Ascending aorta (tissue), 2 donors: ENCODE measurements around the gene AKR1C3. TPM values are rescaled to one million over a fixed set of nuclear protein-coding genes. Genes with fewer than 3 reads are reported as not detected.

Experiments used
- DNase-seq, 2 donors: peaks; one replicate each; pipeline ENCODE4 v3.0.0-alpha.2; 2019; ENCODE audit warnings: low spot score in 2 of 2
- H3K27ac ChIP-seq, 2 donors: fragments of 200-600 bp; sonication (generic); one replicate each; pipeline ENCODE4 v1.5.1; 2016 to 2017; ENCODE audit warnings: mild to moderate bottlenecking in 1 of 2
- H3K27me3 ChIP-seq: fragments of 200-600 bp; sonication (generic); one replicate; pipeline ENCODE4 v1.5.1; 2017
- H3K36me3 ChIP-seq, 2 donors: fragments of 200-600 bp; sonication (generic); one replicate each; pipeline ENCODE4 v1.5.1; 2016
- H3K4me1 ChIP-seq, 2 donors: fragments of 200-600 bp; sonication (generic); one replicate each; pipeline ENCODE4 v1.5.1; 2016 to 2017; ENCODE audit warnings: mild to moderate bottlenecking in 1 of 2
- H3K4me3 ChIP-seq, 2 donors: fragments of 200-600 bp; sonication (generic); one replicate each; pipeline ENCODE4 v1.5.1; 2016 to 2017; ENCODE audit warnings: mild to moderate bottlenecking in 1 of 2
- H3K9me3 ChIP-seq, 2 donors: fragments of 200-600 bp; sonication (generic); one replicate each; pipeline ENCODE4 v1.5.1; 2016
- intact Hi-C: fragments of 100-400 bp; cut with DNase I; formaldehyde crosslinking; loops from one replicate; pipeline ENCODE4 v1.15.1; 2023
- total RNA-seq: library from RNA; depleted of rRNA; stranded (reverse); fragments of >200 nt; gene quantifications from one replicate; pipeline ENCODE4 v1.1.0, GENCODE V29; 2016
- TF ChIP-seq, protein P1 (sequence below), 3 experiments: fragments of 200-600 bp in 2 of 3; fragments of 450-650 bp in 1 of 3; sonication (generic) in 2 of 3; IDR thresholded peaks; one replicate each; pipeline ENCODE4 v1.5.1; 2016 to 2019; ENCODE audit warnings: antibody characterized with exemption in 3 of 3, mild to moderate bottlenecking in 1 of 3, moderate library complexity in 1 of 3

AKR1C3 gene
- total RNA-seq, 1 donor from 2014 or later = 64.4 TPM

DNA sequence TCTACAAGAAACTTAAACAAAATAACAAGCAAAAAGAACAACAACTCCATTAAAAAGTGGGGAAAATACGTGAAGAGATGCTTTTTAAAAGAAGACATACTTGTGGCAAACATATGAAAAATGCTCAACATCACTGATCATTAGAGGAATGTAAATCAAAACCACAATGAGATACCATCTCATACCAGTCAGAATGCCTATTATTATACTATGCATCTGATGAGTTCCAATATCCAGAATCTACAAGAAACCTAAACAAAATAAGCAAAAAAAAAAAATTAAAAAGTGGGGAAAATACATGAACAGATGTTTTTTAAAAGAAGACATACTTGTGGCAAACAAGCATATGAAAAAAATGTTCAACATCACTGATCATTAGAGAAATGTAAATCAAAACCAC, 29.6 kb upstream of the AKR1C3 start:
- no peak for DNase-seq
- H3K27ac ChIP-seq = no peak overlapping the region
- H3K4me3 ChIP-seq = no peak overlapping the region
- no peaks in the 10 kb centered on the region for H3K27me3 ChIP-seq
- TF ChIP-seq, protein P1, sequence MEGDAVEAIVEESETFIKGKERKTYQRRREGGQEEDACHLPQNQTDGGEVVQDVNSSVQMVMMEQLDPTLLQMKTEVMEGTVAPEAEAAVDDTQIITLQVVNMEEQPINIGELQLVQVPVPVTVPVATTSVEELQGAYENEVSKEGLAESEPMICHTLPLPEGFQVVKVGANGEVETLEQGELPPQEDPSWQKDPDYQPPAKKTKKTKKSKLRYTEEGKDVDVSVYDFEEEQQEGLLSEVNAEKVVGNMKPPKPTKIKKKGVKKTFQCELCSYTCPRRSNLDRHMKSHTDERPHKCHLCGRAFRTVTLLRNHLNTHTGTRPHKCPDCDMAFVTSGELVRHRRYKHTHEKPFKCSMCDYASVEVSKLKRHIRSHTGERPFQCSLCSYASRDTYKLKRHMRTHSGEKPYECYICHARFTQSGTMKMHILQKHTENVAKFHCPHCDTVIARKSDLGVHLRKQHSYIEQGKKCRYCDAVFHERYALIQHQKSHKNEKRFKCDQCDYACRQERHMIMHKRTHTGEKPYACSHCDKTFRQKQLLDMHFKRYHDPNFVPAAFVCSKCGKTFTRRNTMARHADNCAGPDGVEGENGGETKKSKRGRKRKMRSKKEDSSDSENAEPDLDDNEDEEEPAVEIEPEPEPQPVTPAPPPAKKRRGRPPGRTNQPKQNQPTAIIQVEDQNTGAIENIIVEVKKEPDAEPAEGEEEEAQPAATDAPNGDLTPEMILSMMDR (IDR thresholded peaks at IDR 0.05) = no peak
- no peaks in the 10 kb centered on the region for H3K36me3 ChIP-seq
- no peaks in the 10 kb centered on the region for H3K4me1 ChIP-seq
- intact Hi-C loops = no loop called here
- H3K9me3 ChIP-seq = no peaks in the 10 kb centered on the region

DNA sequence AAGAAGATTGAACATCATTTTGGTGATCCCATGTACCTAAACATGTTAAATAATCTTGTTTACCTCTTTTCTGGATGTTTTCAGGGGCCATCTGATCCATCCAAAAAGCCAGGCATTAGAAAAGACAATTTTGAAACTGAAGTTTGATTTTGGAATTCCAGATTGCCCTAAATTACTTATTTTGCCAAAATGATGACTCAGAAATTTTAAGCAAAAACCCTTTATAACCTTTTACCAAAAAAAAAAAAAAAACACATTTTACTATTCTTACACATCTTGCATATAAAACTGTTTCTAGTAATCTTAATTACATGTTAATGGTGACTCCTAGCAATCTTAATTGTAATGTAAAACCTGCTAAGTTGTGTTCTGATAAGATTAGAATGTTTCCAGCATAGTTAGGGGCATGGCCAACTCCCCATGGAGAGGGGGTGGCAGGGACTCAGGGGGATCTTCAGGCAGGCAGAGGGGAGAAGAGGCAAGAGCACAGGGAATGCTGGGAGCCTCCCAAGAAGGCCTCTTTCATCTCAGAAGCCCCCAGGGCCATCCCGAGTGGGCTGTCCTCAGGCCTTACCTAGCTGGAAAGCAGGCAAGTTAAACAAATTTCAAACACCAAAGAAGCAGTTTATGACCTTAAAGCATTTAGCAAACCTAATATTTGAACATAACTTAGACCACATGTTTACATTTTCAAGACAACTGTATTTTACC, 25.8 kb upstream of the AKR1C3 start:
- intact Hi-C loops = no loop called here

DNA sequence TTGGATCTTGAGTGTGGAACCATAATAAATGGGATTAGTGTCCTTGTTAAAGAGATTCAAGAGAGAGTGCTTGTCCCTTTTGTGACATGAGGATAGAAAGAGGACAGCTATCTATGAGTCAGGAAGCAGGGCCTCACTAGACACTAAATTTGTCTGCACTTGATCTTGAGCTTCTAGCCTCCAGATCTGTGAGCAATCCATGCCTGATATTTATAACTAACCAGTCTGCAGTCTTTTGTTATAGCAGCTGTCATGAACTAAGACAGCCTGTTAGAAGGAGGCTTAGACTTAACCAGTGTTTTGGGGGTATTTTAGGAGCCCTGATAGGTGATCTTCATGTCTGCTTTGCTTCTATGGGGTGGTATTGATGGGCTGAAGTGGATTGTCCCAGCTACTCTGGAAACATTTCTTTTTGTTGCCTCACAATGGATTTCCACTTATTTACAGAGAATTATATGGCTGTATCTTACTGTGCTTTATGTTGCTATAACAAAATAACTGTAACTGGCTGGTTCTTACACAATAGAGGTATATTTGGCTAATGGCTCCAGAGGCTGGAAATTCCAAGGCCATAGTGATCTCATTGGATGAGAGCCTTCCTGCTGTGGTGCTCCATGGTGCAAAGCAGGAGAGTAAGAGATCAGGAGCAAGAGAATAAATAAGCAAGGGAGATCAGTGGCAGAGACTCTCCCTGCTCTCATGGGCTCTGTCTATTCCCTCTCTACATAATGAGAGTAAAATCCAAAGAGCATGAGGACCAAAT, 23.4 kb upstream of the AKR1C3 start:
- TF ChIP-seq, protein P1 (IDR thresholded peaks at IDR 0.05) = no peak
- no peaks in the 10 kb centered on the region for H3K27me3 ChIP-seq
- DNase-seq = no peak
- peak overlapping the region in 1 of 2 donors; percentile 24 for H3K4me3 ChIP-seq
- H3K4me1 ChIP-seq = peaks cover 8 to 23% of the 10 kb centered on the region in 2 donors
- H3K36me3 ChIP-seq = no peaks in the 10 kb centered on the region
- peak overlapping the region; percentile 90 to 93 for H3K27ac ChIP-seq
- intact Hi-C loops = loop anchor here (1.0 to 10.0 kb wide), 5 partner anchors 23 to 1964 kb away; partner anchors contain the start of gene AKR1C3
- H3K9me3 ChIP-seq = no peaks in the 10 kb centered on the region

More for the DNA sequence above, 25.8 kb upstream of the AKR1C3 start:
- DNase-seq = no peak
- Histone ChIP-seq H3K4me3 (no peak overlapping the region), H3K4me1 (peaks cover 8 to 23% of the 10 kb centered on the region in 2 donors), H3K27me3 (no peaks in the 10 kb centered on the region), H3K9me3 (no peaks in the 10 kb centered on the region), H3K36me3 (no peaks in the 10 kb centered on the region), H3K27ac (no peak overlapping the region)
- TF ChIP-seq, protein P1 (IDR thresholded peaks at IDR 0.05) = no peak

DNA sequence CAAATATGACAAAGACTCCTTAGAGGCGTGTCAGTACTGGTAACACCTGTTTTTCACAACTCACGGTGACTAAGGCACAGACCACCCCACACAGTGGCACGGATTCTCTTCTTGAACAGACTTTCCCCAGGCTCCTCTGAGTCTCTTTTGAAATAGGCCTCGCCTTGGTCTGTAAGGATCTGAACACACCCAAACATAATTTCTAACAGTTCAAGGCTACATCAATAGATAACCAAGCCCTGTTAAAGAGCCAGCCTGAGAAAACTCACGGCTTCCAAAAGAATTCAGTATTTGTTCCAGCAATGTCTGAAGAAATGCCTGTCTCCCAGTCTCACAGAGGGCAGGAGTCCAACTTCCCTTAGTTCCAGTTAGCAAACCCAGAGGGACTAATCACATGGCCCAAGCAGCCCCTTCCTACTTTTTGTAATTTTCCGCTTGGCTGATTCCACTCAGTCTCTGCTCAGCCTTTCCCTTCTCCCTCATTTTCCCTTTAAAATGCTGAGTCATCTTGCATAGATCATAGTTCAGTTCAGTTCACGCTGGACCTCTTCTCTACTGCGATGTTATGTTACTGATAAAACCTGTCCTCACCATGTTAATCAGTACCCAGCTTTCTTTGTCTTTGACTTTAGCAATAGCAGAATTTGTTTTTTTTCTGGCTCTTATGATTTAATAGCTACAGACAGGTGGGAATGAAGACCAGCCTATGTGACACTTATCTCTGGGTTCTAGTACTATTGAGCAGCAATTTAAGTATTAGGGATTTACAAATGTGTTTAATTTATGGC, 22.6 kb upstream of the AKR1C3 start:
- intact Hi-C loops = loop anchor here (1.0 to 10.0 kb wide), 5 partner anchors 23 to 1964 kb away; partner anchors contain the start of gene AKR1C3
- Histone ChIP-seq H3K27ac (peak overlapping the region; percentile 90 to 93), H3K4me1 (peaks cover 8 to 23% of the 10 kb centered on the region in 2 donors), H3K4me3 (peak overlapping the region in 1 of 2 donors; percentile 24), H3K27me3 (no peaks in the 10 kb centered on the region), H3K36me3 (no peaks in the 10 kb centered on the region), H3K9me3 (no peaks in the 10 kb centered on the region)
- peak; percentile 28 to 93 for DNase-seq
- TF ChIP-seq, protein P1 (IDR thresholded peaks at IDR 0.05) = no peak

DNA sequence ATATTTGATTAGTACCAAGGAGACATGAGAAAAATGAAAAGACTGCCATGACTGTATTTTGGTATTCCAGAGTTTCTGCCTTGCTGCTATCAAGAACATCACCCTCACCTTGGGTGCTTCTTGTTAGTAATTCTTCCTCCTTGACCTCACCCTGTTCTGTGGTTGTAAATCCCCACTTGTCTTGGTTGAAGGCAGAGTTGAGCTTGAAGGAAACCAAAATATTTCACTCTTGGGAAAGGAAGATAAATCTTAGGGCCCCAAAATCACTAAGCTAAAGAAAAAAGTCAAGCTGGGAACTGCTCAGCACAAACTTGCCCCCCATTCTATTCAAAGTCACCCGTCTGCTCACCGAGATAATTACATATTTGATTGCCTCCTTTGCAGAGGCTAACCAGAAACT, 20.6 kb upstream of the AKR1C3 start:
- no peak for DNase-seq
- Histone ChIP-seq H3K4me3 (no peak overlapping the region), H3K27ac (no peak overlapping the region), H3K27me3 (no peaks in the 10 kb centered on the region), H3K9me3 (no peaks in the 10 kb centered on the region), H3K36me3 (no peaks in the 10 kb centered on the region), H3K4me1 (peaks cover 8 to 29% of the 10 kb centered on the region in 2 donors)
- intact Hi-C loops = loop anchor here (5.0 to 10.0 kb wide), 3 partner anchors 126 to 1966 kb away; no protein-coding TSS in a partner anchor
- TF ChIP-seq, protein P1 (IDR thresholded peaks at IDR 0.05) = no peak
